A549 (cell line): ENCODE measurements around the gene ZNF324.

Experiments
- CHD2 ChIP-seq: fragments of 150-350 bp; IDR thresholded peaks from 2 replicates; pipeline ENCODE4 v1.6.1; 2014; ENCODE audit warnings: low read length; ENCODE audit not compliant: partially characterized antibody
- RCOR1 ChIP-seq: fragments of 150-350 bp; IDR thresholded peaks from 2 replicates; pipeline ENCODE4 v1.6.1; 2014; ENCODE audit warnings: antibody characterized with exemption, low read length, low read depth
- ZFP36 ChIP-seq: fragments of 450-650 bp; IDR thresholded peaks from 2 replicates; pipeline ENCODE4 v1.6.1; 2014; ENCODE audit warnings: borderline replicate concordance; ENCODE audit not compliant: partially characterized antibody

- TF ChIP-seq CHD2 (peak; percentile 41), RCOR1 (no peak), ZFP36 (peak; percentile 27)
Observed at GRCh38 chr19:58519355-58520256, 52.7 kb downstream of the ZNF324 start, which contains the start of gene ZBTB45.
